Fibroblast of the aortic adventitia (primary cell): Measurements from ENCODE around the gene MXD3. TPM values are rescaled to one million over a fixed set of nuclear protein-coding genes. Genes with fewer than 3 reads are reported as not detected.
"Not testable (repeated sequence)": the region's sequence is repeated elsewhere in the genome, so short reads cannot be mapped to it uniquely, and the experiment has no call there.

ENCODE experiments used
- DNase-seq: peaks from one replicate; pipeline ENCODE4 v3.0.0-alpha.2; 2010; ENCODE audit warnings: low read depth
- H3K4me3 ChIP-seq: 2 replicates; pipeline ENCODE4 v1.5.1; 2011; ENCODE audit warnings: low read depth, mild to moderate bottlenecking, control low read depth, low read length, moderate library complexity
- total RNA-seq: library from RNA; depleted of rRNA; stranded (reverse); fragments of >200 nt; gene quantifications from 2 replicates; pipeline ENCODE4 v1.2.3, GENCODE V29; 2012; ENCODE audit warnings: low replicate concordance
- TF ChIP-seq, protein P1 (sequence below): IDR thresholded peaks from 2 replicates; pipeline ENCODE4 v1.5.1; 2011; ENCODE audit warnings: mild to moderate bottlenecking, low read length, control low read depth, inconsistent platforms; ENCODE audit not compliant: insufficient read depth

MXD3 gene
- total RNA-seq, 1 donor = 17.5 TPM

GRCh38 chr5:177307544-177308363 lies 3.9 kb downstream of the MXD3 start:
- DNase-seq = no peak

GRCh38 chr5:177306674-177307543 lies 4.8 kb downstream of the MXD3 start:
- DNase-seq = no peak
- no peak overlapping the region for H3K4me3 ChIP-seq
- TF ChIP-seq, protein P1, sequence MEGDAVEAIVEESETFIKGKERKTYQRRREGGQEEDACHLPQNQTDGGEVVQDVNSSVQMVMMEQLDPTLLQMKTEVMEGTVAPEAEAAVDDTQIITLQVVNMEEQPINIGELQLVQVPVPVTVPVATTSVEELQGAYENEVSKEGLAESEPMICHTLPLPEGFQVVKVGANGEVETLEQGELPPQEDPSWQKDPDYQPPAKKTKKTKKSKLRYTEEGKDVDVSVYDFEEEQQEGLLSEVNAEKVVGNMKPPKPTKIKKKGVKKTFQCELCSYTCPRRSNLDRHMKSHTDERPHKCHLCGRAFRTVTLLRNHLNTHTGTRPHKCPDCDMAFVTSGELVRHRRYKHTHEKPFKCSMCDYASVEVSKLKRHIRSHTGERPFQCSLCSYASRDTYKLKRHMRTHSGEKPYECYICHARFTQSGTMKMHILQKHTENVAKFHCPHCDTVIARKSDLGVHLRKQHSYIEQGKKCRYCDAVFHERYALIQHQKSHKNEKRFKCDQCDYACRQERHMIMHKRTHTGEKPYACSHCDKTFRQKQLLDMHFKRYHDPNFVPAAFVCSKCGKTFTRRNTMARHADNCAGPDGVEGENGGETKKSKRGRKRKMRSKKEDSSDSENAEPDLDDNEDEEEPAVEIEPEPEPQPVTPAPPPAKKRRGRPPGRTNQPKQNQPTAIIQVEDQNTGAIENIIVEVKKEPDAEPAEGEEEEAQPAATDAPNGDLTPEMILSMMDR = no peak

More at GRCh38 chr5:177307544-177308363, 3.9 kb downstream of the MXD3 start:
- TF ChIP-seq, protein P1 = no peak
- H3K4me3 ChIP-seq = no peak overlapping the region

DNA sequence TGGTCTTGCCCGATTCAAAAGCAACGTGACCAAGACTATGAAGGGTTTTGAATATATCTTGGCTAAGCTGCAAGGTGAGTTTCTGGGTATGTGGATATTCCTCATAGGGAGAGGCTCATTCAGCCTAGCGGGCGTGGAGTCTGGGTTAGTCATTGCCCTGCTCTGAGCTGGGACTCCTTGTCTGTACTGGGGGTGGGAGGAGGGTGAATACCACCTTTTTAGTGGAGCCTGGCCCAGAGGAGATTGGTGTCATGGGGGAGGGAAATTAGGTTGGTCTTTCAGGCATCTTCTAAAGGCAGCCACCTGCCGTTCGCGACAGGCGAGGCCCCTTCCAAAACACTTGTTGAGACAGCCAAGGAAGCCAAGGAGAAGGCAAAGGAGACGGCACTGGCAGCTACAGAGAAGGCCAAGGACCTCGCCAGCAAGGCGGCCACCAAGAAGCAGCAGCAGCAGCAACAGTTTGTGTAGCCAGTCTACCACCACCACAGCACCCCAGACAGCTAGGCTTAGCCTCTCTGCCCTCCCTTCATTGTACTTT lies 5.5 kb downstream of the MXD3 start:
- not testable (repeated sequence) for DNase-seq, H3K4me3 ChIP-seq

- peak; percentile 21 for DNase-seq
- TF ChIP-seq, protein P1 = no peak
- H3K4me3 ChIP-seq = peak overlapping the region; percentile 94
Observed at GRCh38 chr5:177304392-177305119, 7.1 kb downstream of the MXD3 start.

- TF ChIP-seq, protein P1 = no peak
- peak overlapping the region; percentile 94 for H3K4me3 ChIP-seq
- peak; percentile 28 for DNase-seq
Observed at GRCh38 chr5:177303925-177304391, 7.7 kb downstream of the MXD3 start.

DNA sequence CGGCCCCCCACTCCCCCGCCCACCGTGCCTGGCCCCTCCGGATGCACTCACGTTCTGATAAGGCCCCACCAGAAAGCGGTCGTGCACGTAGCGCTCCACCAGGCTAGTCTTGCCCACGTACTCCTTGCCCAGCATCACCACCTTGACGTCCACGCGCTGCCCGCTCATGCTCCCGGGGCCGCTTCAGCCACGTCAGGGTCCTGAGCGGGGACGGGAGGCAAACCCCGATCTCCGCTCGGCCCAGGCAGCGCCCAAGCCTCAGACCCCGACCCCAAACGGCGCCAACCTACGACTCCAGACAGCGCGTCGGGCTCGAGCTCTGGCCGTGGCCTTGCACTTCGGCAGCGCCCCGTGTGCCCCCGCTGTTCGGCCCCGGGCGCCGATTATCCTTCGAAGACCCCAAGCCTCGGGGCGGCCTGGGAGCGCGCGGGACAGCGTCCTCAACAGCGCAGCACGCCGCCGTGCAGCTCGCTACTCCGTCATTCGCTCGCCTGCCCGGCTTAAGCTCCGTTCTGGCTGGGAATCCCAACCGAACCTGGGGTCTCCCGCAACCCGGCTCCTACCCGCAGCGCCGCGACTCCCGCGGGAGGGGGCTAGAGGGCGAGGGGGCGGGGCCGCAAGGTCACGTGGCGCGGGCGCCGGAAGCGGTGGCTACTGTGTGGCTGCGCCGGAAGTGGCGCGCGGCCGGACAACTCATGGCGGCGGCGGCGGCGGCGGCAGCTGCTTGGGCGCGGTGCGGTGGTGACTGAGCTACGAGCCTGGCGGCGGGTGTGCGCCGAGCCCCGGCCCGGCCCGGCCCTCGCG lies 8.4 kb downstream of the MXD3 start, which contains the start of the genes PRELID1 and RAB24:
Gene PRELID1, plus strand, starts transcription at position 679 of the 804 bp plus-strand sequence. CDS start 187 bp downstream, outside the sequence.
Gene RAB24, minus strand, starts transcription at position 599 of the 804 bp plus-strand sequence. Its CDS starts 431 bp downstream, at position 168.
- H3K4me3 ChIP-seq = peak within 1 kb of the TSS; percentile 94
- TF ChIP-seq, protein P1 = peak; percentile 14
- DNase-seq = peak; percentile 69
